GM19328 (cell line): ENCODE results near the gene FAHD1.
"Not testable (repeated sequence)": the region's sequence is repeated elsewhere in the genome, so short reads cannot be mapped to it uniquely, and the experiment has no call there.

Experiments
- ATAC-seq: cut with Tn5 transposase; IDR thresholded peaks from one replicate; pipeline ENCODE4 v1.9.1; 2021; ENCODE audit warnings: mild to moderate bottlenecking, moderate library complexity; ENCODE audit not compliant: unreplicated experiment

FAHD1 gene

DNA sequence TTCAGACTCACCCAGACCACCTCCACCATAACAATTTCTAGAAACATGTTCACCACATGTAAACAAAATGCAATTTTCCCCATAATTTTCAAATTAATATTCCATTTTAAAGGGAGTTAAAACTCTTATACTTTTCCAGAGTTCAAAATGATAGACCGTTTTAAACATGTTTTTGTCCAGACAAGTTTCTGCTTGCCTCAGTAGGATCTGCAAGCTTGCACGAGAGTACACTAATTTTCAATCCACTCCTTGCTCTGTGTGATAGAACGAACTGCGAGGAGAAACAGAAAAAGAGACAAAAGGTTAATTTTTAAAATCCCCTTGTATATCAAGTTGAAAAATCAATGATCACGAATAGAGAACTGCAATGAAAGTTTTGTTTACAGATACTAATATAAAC lies 7.1 kb downstream of the FAHD1 start:
- ATAC-seq = no peak

DNA sequence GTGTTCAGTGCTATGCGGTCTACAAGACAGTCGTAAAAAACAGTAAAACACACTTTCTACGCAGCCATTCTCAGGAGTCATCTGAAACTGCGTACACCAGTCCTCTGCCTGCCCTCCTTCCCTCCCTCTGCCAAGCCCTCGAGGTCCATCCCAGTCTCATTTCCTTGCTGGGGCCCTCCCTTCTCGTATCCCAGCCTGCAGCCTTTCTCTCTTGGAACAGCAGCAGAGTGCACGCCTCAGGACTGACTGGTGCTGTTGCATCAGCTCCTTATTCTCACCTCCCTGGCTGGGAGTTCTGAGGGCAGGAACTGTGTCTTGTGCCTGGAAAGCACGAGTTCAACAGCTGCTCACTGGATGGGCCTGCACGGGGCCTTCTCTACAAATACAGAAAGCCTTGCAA lies 12.5 kb downstream of the FAHD1 start:
- ATAC-seq = no peak

GRCh38 chr16:1845985-1846384 lies 19.0 kb downstream of the FAHD1 start:
- ATAC-seq = no peak

- no peak for ATAC-seq
Measured at GRCh38 chr16:1846416-1846815, 19.4 kb downstream of the FAHD1 start.

GRCh38 chr16:1850981-1851380 lies 24.0 kb downstream of the FAHD1 start:
- ATAC-seq = no peak

- ATAC-seq = no peak
Measured at GRCh38 chr16:1851793-1852192, 24.8 kb downstream of the FAHD1 start.

DNA sequence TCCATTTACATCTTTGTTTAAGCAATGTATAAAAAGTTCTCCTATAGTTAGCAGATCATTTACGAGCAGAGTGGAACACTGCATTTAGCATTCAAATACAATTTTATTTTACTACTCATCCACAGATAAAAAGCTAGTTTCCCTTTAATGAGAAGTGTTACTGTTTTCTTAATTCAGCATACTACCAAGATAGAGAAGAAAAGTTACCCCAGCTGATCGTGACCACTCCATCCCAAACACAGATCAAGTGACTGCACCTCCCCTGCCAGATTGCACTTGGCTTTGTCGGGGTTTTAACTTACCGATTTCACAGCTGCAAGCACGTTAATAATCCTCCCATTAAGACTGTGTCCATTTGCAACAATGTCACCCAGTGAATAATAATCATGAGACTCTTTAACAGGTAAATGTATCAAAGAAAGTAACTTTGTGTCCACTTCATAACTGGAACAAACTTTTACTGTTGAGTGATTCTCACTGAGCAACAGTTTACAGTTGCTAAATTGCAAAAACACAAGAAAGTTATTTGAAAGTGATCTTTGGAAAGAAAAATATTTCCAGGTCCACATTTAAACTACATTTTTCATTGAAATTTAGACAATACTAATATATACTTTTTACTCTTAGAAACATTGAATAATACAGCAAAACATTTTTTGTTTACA lies 30.6 kb downstream of the FAHD1 start:
- ATAC-seq = no peak

DNA sequence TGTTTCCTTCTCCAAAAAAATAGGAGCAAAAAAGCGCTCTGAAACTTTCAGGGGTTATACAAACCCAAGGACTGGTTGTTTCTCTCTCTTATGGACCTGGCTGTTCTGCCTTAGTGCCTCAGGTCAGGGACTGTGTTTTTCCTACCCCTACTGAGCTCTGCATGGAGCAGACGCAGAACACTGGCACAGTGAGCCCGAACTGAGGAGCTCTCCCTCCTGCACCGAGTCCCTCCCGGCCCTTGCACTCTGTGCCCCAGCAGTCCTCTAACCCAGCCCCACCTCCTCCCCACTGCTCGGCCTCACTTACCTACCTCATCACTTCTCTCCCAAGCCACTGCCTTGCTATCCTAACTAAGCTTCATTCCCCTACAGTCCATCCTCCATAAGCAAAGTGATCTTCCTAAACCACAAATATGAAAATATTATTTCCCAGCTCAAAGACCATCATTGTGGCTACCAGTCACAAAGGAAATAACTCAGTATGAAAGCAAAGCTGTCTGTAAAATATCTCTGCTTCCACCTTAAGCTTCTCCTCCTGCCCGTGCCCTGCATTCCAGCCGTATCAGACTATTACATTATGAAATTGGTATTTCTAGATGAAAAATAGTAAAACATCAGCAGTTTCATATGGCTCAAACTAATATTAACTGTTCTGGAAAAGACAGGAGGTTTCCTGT lies 31.3 kb downstream of the FAHD1 start:
- ATAC-seq = no peak

DNA sequence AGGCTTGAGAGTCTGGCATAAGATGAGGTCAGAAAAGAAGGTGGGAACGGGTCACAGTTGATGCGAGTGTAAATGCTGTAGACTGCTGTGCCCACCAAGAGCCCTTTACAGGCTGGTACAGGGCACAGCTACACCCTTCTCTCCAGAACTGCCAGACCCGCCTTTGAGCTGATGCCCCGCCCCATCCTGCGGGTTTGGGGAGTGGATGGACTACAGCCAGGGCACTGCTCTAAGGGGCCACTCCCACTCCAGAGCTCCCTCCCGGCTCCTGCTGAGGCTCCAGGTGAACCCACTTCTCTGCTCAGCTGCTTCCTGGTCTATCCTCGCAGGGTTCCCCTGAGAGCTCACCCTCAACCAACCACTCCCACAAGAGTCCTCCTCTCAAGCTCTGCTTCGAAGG lies 32.6 kb downstream of the FAHD1 start:
- no peak for ATAC-seq

DNA sequence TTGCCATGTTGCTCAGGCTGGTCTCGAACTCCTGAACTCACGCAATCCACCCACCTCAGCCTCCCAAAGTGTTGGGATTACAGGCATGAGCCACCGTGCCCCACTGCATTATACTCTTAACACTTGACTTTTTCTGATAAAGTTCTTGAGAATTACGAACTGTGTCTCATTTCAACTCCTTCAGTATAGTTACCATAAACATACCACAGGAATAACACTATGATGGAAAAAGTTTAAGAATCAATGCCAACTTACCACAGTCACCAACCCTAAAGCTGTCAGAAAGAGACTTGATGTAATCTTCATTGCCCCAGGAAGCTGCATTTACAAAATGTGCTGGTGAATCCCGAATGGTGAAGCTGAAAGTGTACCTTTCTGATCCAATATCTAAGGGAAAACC lies 34.7 kb downstream of the FAHD1 start:
- no peak for ATAC-seq

DNA sequence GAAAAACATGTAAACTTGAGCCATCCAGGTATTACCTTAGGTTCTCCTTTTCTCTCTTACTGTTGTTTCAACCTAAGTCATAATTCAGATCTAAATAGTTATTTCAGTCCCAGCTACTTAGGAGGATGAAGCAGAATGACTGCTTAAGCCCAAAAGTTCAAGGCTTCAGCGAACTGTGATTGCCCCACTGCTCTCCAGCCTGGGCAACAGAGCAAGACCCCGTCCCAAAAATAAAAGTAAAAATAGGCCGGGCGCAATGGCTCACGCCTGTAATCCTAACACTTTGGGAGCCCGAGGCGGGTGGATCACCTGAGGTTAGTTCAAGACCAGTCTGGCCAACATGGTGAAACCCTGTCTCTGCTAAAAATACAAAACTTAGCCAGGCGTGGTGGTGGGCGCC lies 35.4 kb downstream of the FAHD1 start:
- no peak for ATAC-seq

DNA sequence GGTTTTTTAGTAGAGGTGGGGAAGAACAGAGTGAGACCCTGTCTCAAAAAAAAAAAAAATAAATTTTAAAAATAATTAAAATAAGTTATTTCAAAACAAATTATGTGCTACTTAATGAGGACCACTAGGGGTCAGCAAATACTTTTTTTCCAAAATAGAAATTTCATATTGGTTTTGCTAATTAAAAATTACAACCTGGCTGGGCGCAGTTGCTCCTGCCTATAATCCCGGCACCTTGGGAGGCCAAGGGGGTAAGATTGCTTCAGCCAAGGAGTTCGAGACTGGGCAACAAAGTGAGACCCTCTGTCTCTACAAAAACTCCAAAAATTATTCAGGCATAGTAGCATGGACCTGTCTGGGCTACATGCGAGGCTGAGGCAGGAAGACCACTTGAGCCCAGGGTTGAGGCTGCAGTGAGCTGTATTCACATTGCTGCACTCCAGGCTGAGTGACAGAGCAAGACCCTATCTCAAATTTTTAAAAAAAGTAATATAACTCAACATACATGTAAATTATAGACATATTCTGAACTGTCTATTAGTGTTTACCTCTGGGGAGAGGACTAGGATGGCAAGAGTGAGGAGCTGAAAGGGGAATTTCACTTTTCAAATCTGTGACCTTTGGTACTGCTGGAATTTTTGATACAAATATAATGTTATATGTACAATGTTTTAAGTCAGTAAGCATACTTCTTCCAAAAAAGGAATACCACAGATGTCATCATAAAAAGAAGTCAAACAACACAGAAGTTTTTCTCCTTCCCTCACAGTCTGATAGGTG lies 36.9 kb downstream of the FAHD1 start:
- no peak for ATAC-seq

- ATAC-seq = no peak
Measured at GRCh38 chr16:1865902-1866690, 39.1 kb downstream of the FAHD1 start.

DNA sequence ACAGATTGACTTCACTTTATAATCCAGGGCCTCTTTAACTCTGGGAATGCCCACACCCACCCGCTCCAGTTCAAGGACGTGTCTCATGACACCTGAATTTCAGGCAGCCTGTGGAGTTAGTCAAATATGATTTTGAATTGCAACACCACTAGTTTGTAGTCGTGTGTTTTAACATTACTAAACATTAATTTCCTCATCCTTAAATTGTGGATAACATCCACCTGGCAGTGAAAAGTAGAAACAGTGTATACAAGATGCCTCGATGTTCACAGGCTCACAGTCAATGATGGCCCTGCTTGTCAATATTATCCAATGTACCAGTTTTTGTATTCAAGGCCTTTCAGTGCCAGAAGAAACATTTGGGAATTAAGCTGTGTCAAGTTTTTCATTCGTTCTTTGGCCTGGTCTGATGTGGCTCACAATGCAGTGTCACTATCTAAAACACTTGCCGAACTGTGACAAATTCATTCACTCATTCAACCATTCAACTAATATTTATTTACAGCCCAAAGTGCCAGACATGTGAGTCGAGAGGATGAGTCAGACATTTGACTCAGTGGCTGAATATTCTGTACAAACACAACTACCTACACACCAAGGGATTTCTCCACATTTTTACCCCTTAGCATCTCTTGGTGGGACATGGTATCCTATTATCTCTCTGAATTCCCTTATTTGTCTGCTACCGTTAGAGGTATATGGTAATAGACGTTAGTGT lies 43.5 kb downstream of the FAHD1 start:
- no peak for ATAC-seq

DNA sequence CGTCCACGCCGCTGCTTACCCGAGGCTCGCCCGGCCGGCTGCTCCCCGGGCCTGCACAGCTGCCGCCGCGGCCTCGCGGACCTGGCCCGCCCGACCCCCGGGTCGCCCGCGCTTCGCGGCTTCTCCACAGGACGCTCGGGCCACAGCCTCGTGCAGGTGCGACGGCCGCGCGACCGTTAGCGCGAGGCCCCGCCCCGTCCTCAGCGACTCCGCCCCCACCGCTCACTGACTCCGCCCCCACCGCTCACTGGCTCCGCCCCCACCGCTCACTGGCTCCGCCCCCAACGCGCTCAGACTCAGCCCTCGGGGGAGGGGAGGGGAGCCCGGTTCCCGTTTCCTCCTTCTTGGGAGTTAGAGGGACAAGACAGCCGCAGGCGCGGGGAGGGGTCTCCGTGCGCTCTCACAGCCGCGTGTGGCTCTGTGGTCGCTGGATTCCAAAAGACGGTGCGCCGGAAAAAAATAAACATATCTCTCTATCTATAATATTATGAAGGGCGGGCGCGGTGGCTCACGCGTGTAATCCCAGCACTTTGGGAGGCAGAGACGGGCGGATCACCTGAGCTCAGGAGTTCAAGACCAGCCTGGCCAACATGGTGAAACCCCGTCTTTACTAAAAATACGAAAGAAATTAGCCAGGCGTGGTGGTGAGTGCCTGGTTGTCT lies 45.1 kb downstream of the FAHD1 start, which contains the start of gene MEIOB:
Gene MEIOB, minus strand, starts transcription at position 191 of the 662 bp plus-strand sequence. CDS start 3,989 bp downstream, outside the sequence.
- no peak for ATAC-seq

GRCh38 chr16:1874854-1875253 lies 47.8 kb downstream of the FAHD1 start:
- no peak for ATAC-seq

DNA sequence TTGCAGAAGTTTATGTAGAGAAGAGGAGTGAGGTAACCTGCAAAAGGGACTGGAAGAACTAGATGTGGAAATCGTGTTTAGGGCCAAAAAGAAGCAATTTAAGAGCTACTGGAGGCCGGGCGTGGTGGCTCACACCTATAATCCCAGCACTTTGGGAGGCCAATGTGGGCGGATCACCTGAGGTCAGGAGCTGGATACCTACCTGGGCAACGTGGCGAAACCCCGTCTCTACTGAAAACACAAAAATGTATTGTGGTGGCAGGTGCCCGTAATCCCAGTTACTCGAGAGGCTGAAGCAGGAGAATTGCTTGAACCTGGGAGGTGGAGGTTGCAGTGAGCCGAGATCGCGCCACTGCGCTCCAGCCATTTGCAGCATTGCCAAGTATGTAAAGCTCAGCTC lies 49.1 kb downstream of the FAHD1 start:
- ATAC-seq = not testable (repeated sequence)

DNA sequence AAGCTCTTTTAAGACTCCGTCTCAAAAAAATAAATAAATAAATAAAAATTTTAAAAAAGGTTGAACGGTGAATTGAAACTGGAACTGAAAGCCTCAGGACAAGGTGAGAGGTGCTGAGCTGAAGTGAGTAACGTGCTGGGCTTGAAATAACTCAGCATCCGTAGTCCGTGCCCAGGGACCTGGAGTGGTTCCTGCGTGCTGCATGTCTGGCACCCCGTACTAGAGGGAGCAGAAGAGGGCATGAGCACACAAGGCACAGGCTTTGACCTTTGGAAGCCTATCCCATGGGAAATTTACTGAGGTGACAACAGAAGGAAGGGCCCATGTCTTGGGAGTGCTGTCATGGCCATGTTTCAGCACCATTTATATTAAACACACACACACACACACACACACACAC lies 49.5 kb downstream of the FAHD1 start:
- no peak for ATAC-seq

GRCh38 chr16:1877089-1877488 lies 50.1 kb downstream of the FAHD1 start:
- ATAC-seq = no peak

GRCh38 chr16:1877804-1878203 lies 50.8 kb downstream of the FAHD1 start:
- ATAC-seq = no peak
